ENCODE data around the gene ZNF83.

ZNF83 gene

GRCh38 chr19:52567921-52568320, 70.2 kb downstream of the ZNF83 start:
- no peak for TF ChIP-seq CTCF (IDR thresholded peaks at IDR 0.05; ENCODE audit: insufficient read depth, low read depth, low read length, missing control alignments)
- DNase-seq (ENCODE audit: low read depth) = peak; percentile 13
- no peak overlapping the region for H3K4me3 ChIP-seq (ENCODE audit: low read length)

GRCh38 chr19:52566588-52566987, 71.6 kb downstream of the ZNF83 start:
- TF ChIP-seq CTCF (IDR thresholded peaks at IDR 0.05; ENCODE audit: insufficient read depth, low read depth, low read length, missing control alignments) = no peak
- DNase-seq (ENCODE audit: low read depth) = peak; percentile 90
- no peak overlapping the region for H3K4me3 ChIP-seq (ENCODE audit: low read length)

GRCh38 chr19:52566121-52566520, 72.0 kb downstream of the ZNF83 start:
- no peak overlapping the region for H3K4me3 ChIP-seq (ENCODE audit: low read length)
- peak; percentile 49 for DNase-seq (ENCODE audit: low read depth)
- no peak for TF ChIP-seq CTCF (IDR thresholded peaks at IDR 0.05; ENCODE audit: insufficient read depth, low read depth, low read length, missing control alignments)

Data from epithelial cell of esophagus (primary cell).